Stimulated activated CD4-positive, alpha-beta T cell treated with anti-CD3 and anti-CD28 coated beads, Interleukin-12 subunit alpha, Interleukin-12 subunit beta, amount 100 ng/mL, for 48 hours (primary cell): ENCODE results near the gene C4orf17.

ENCODE experiments used
- DNase-seq, 3 donors: peaks; one replicate each; pipeline ENCODE4 v3.0.0-alpha.2; 2020; ENCODE audit warnings: low read depth in 2 of 3, low spot score in 1 of 3

C4orf17 gene

DNA sequence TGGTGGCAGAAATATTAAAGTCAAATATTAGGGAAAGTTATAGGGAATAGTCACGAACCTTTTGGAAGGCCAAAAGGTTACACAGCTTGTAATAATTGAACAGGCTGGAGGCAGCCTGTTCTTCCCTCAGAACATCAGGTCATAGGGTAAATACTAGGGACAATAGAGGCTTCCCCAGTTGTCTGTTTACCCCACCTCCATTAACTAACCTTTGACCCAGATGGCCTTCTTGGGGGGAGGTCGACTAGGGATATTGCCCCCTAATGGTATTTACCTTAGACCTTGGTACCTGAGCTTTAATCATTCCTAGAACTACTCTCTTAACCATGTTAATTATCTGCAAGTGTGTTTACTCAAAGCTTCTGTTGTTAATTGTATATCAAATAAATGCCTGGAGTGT lies 26.0 kb downstream of the C4orf17 start:
- no peak for DNase-seq

DNA sequence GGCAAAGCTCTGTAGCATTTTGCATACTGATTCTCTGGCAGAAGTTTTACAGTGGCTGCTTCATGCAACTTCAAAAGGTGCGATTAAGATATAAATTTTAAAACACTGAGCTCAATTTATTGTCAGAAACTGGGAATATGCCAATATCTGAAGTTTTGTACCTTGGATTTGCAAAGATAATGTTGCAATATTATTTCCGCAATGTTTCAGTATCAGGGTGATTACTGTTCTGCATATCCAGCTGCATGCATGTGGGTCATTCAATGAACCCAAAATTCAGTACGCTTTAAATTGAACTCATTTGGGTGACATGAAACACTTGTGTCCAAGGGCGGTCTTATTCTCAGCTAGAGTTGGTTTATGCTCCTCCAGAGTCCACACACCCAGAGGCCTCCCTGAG lies 26.9 kb downstream of the C4orf17 start:
- no peak for DNase-seq

DNA sequence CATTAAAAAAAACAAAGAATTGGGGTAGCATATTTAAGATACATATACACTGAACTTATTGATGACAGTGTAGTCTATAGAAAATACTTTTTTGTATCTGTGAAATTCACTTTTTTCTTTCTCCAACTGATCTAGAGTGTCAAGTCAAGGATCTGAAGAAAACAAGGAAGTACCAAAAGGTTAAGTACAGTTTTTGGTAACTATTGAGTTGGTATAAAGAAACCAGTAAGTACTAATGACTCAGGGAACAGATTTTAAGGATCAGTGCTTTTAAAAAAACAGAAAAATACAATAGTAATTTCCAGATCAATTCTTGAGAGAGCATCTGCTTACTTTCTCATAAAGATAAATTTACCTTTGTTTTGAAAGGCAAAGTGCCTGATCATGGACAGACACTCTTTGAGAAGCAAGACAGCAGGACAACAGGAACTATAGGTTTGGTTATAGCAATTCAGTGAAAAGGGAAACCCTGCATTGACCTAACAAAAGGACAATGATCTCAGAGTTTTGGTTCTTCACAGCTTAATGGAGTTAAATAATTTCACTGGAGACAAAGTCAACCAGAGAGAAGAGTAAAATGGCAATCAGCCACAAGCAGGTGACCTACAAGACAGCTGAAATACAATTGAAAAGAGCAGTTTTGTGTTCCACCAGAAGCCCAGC lies 29.6 kb downstream of the C4orf17 start:
- no peak for DNase-seq

DNA sequence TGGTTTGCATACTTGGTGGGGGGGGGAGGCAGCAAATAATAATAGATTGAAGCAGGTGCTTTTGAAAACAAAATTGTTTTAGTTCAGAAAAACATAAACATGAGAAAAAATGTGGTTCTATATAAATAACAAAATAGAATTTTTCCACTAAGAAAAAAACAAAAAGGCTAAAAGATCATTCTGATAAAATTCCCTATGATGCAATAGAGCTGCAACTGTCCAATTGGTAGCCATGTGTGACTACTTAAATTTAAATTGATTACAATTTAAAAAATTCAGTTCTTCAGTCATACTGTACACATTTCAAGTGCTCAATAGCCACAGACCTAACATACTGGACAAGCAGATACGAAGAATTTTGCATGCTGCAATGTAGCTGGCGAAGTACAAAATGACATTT lies 42.1 kb downstream of the C4orf17 start:
- no peak for DNase-seq

DNA sequence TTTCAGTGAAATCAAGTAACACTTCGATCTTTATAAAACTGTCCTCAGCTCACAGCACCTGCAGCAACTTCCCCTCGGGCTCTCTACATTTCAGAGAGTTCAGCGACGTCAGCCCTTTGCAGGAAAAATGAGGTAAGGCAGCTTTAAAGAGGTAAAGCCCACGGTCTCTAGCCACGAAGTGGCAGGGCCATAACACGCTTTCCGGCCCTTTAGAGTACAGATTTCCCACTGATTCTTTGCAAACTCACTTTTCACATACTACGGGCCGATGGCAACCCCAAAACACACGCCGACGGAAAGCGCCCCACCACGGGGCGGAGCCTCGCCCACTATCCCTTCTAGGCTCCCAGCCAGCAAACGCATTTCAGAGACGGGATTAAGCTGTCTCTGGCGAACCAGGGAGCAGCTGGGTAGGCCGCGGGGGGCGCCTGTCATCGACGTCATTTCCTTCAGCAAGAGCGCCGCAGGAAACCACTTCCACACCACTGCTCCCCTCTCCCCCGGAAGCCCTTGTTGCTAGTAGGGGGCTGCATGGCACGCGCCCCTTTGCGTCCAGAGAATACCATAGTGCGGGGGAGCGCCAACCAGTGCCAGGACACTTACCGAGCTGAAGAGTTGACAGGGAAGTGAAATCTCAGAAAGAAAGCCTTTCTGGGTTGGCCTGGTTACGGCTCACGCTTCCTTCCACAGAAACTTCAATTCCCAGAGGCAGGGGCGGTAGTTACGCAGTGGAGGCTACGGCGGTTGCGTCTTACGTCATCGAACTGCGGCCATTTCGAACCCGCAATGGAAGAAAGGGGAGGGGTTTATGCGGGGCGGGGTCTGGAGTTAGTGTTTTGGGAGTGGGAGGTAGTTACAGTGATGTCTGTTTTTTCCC lies 52.7 kb downstream of the C4orf17 start, which contains the start of gene TRMT10A:
Gene TRMT10A (minus strand): TSS at position 730 of the 877 bp plus-strand sequence. CDS start 4,701 bp downstream, outside the sequence.
- DNase-seq = peak; percentile 93 to 94 (median 93)

DNA sequence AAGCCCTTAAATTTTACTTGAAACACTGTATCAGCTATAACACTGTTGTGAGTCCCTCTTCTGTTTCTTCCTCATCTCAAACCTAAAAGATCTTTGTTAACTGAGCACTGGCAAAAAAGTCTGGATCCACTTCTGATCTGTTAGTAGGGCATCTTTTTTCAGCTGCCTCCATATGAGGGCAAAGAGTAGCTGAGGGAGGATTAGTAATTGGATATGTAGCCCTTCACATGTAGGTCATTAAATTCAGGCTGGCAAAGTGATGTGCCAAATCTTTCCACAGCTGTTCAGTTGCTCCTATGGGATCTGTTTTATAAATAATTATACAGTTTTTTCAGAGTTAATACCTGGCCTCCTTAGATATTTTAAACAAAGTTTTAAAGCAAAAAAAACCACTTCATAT lies 54.1 kb downstream of the C4orf17 start:
- DNase-seq = no peak

DNA sequence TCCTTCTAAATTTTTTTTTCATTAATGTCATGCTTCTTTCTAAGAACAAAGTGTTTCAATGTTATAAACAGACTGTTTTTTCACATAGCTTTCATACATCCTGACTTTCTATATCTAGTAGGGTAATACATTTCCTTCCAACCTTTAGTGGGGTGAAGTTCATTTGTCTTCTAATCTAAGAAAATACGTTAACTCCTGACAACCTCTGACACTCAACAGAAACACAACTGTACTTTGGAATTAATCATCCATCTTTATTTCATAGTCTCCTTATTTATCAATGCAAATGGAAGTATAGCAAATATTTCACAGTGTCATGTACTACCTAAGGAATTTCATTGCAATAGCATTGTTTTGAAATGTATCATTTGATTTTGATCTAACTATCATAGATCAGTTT lies 61.1 kb downstream of the C4orf17 start:
- DNase-seq = no peak

DNA sequence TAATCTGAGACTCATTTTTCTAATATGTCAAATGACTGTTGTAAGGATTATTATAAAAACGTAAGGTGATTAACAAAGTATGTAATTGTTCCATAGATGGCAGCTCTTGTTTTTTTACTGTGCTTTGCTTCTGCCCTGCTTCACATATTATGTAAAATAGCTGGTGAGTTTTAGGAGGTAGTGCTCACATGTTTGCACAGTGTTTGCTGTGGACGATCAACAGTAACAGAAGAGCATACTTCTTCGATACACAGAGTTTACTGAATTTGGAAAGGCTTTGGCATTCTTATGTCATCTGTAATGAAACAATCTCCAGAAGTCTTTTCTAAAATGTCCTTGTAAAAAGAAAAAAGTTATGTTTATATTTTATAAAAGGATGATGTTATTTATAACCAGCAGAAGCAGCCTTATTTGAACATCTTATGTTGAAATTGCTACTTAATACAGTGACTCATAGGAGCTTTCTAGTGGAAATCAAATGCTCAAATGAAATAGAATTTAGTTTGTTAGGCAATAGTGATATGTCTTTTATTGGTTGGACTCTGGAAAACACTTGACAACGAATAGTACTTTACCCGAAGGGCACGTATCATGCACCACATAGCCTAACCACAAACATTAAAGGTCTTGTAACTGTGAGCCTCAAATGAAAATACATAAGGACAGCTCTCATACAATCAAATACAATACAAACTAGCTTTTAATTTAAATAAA lies 61.9 kb downstream of the C4orf17 start:
- DNase-seq = no peak

DNA sequence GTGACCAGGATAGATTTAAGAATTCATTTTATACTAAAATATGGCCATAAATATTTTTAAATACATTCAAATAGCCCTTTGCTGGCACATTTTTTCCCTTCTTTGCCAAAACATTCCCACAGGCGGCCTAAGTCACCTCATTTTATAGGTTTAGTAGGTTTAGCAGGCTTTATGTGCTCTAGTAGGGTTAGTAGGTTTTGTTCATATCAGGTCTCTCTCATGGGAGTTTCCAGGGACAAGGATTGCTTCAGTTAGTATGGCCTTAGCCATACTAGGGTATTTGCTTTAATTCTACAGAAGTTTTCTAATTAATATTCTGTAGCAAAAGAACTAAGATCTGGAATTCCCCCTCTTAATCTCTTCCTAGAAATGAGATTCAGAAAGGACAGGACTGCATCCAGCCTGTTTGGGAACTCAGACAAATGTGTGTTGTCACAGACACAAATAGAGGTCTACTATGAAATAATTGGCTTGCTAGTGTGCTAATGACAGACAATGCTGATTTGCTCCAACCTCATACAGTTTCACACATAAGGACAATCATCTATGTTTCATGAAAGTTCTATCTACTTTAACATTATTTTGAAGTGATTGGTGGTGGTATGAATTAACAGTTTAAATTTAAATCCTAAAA lies 63.0 kb downstream of the C4orf17 start:
- DNase-seq = no peak

DNA sequence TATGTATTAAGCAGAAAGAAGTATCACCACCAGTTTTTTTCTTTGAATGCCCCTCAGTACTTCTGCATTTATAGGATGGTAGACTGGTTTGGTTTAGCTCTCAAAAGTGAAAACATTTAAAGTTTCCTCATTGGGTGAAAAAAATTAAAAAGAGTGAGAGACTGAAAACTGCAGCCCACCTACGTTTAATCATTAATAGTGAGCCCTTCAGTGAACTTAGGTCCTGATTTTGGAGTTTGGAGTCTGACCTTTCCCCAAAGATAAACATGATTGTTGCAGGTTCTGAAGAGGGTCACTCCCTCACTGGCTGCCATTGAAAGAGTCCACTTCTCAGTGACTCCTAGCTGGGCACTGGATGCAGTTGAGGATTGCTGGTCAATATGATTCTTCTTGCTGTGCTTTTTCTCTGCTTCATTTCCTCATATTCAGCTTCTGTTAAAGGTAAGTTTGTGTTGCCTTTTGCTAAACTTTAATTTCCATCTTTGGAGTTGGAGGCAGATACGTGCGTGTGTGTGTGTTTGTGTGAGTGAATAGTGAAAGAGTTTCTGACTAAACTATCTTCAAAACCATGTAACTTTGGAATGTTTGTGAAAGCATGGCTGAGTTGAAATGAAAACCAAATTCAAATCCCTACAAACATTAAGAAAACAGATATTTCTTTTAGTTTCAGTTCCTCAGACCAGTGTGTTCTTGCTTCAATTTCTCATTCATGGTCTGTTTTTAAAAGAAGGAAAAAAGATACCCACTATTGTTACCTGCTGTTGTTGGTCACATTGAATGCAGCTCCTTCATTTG lies 63.9 kb downstream of the C4orf17 start, which contains the start of gene MTTP:
Gene MTTP (plus strand): TSS at position 295 of the 795 bp plus-strand sequence. CDS start 86 bp downstream, at position 381.
- DNase-seq = no peak

DNA sequence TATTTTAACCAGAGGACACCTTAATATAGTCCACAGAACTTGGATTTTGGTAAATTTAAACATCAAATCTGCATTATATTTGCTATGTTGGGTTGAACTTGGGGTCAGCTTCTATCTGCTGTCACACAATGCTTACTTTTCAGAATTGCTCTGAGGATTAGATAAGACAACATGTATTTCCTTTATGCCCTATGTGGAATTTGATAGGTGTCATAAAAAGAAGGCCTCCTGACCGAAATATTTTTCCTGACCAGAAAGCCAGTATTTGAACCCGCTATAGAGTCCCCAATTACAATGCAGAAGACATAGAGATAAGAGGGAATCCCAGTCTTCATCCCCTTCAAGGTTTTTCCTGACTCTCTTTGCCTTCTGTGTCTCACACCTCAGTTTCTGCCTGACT lies 67.9 kb downstream of the C4orf17 start:
- DNase-seq = no peak

DNA sequence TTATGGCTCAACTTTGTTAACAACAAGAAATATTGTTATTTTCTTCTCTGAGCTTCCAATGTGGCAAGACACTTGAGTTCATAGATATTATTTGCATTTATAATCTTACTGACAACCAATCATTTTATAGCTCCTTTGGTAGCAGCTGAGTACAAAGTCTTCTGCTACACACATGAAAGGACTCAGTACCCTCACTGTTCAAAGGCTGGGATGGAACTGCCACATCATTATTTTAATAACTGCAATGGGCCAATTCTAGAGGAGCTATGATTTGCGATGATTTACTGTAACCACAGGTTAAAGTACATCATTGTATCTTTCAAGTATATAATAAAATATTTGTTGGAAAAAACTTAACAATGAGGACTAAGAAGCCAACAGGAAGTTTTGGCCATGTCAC lies 74.7 kb downstream of the C4orf17 start:
- no peak for DNase-seq

DNA sequence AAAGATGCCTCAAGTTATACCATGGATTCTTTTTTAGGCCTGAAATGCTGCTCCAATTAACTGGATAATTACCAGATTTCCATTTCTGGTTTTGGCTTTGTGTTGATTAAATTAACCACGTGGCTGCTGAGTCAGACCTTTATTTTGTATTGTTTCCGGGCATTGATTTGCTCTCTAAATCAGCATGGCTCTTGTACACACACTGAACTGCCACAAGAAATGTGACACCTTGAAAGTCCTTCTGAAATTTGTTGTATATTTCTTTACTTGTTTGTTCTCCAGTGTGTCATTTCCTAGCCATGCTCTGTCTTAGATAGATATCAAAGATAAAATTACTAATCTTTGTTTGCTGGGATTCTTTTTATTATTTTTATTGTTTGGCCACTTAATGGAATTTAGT lies 75.5 kb downstream of the C4orf17 start:
- no peak for DNase-seq

DNA sequence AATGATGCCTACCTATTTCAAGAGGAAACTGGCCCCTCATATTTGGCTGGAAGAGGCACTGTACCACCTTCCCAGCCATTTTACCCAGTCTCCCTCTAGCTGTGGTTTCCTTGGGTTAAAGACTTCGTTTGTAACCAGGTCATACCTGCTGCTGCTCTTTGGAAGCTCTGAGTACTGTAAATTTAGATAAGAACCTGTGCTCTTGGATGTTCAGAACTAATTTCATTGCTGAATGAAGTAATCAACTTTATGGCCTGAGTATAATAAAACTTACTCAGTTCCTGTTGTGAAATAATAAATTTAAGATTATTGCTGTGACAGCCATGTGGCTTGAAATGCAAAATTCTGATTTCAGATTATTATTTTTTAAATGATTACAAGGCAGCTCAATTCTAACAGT lies 76.0 kb downstream of the C4orf17 start:
- DNase-seq = no peak

DNA sequence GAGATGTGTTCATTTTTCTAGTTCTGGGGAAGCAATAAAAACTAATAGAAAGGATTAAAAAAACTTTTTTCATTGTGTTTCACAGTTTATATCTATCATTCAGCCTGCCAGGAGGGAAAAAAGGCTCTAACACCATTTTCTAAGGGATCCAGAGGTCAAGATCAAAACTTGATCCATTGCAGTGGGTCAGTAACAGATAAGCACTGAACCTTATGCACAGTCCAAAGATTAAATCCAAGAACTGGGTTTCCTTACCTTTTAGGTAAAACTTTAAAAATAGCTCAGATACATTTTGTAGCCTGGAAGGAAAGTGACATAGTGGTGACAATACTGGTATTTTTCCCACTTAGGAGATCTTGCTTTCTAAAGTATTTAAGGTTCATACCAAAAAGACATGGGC lies 76.5 kb downstream of the C4orf17 start:
- no peak for DNase-seq

DNA sequence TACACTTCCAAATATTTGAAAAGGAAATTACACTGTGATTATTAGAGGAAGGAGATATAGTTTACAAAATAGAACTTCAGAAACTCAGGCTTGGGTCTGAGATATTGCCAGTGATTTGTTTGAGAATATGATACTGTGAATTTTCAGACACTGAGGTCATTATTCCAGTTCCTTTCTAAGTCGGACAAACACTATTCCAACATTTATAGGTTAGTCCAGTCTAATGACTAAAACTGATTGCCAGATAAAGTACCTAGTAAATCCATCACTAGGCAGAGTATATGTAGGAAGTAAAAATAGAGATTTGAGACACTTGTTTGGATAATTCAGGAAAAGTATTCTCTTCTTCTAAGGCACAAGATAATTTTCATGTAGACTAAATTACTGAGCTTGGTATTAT lies 77.0 kb downstream of the C4orf17 start:
- no peak for DNase-seq

DNA sequence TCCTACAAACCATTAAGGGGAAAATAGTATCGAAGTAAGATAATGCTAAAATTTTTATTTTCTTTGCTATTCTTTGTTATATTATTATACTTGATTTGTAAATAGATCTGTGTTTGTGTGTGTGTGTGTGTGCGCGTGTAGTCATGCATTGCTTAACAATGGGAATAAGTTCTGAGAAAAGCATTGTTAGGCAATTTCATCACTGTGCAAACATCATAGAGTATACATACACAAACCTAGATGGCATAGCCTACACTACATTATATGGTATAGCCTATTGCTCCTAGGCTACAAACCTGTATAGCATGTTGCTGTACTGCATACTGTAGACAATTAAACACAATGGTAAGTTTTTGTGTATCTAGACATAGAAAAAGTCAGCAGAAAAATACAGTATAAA lies 80.9 kb downstream of the C4orf17 start:
- no peak for DNase-seq
